Measurements from ENCODE around the gene GFPT1. TPM values are rescaled to one million over a fixed set of nuclear protein-coding genes. Genes with fewer than 3 reads are reported as not detected.
A peak's percentile ranks its signal among the peaks of the same experiment; 100 is the strongest.

The GFPT1 gene
- total RNA-seq, 1 experiment from 2014 or later = 20.7 TPM

DNA sequence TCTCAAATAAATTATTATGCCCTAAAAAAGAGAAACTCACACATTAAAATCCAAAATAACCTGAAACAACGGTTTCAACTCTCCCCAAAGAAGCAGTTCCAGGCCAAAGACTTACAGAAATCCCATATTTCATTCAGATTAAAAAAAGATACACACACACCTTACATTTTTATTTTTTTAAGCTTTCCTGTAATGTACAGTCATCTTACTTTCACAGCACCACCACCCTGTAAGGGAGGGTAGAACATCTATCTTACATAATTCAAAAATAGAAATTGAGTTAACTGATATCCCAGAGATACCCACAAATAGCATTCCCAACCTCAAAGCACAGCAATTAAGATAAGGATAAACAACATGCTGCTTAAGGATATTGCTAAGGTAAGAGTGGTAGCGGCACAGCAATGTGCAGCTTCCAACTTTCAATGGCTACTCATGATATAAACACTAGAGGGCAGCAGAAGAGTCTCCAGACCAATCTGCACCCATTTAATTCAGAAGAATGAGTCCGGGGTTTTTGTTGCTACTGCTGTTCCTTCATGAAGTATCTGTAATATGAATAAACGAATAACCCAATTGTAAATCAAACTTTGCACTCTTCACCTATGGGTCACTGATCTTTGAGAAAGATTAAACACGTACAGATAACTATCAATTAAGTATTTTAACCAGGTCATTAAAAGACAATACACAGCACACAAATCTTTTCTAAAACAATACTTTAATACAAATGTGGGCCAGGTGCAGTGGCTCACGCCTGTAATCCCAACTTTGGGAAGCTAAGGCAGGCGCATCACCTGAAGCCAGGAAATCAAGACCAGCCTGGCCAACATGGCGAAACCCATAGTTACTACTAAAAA lies 11.3 kb downstream of the GFPT1 start:
- no peak overlapping the region for H3K9ac ChIP-seq (ENCODE audit: low read length)
- no peaks in the 10 kb centered on the region for H3K27me3 ChIP-seq (ENCODE audit: low read length)
- no peak overlapping the region for H2AFZ ChIP-seq (ENCODE audit: low read length)
- no peak overlapping the region for H3K4me2 ChIP-seq (ENCODE audit: low read length)
- TF ChIP-seq, protein P1, sequence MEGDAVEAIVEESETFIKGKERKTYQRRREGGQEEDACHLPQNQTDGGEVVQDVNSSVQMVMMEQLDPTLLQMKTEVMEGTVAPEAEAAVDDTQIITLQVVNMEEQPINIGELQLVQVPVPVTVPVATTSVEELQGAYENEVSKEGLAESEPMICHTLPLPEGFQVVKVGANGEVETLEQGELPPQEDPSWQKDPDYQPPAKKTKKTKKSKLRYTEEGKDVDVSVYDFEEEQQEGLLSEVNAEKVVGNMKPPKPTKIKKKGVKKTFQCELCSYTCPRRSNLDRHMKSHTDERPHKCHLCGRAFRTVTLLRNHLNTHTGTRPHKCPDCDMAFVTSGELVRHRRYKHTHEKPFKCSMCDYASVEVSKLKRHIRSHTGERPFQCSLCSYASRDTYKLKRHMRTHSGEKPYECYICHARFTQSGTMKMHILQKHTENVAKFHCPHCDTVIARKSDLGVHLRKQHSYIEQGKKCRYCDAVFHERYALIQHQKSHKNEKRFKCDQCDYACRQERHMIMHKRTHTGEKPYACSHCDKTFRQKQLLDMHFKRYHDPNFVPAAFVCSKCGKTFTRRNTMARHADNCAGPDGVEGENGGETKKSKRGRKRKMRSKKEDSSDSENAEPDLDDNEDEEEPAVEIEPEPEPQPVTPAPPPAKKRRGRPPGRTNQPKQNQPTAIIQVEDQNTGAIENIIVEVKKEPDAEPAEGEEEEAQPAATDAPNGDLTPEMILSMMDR (conservative IDR thresholded peaks at IDR 0.05; ENCODE audit: low read depth, low read length) = peak; percentile 81
- no peak for TF ChIP-seq EZH2phosphoT487 (IDR thresholded peaks at IDR 0.05; ENCODE audit: borderline replicate concordance, low read length)
- no peak for TF ChIP-seq EZH2 (IDR thresholded peaks at IDR 0.05; ENCODE audit: low read length, unreplicated experiment)
- H4K20me1 ChIP-seq (ENCODE audit: low read length) = no peaks in the 10 kb centered on the region
- no peaks in the 10 kb centered on the region for H3K4me1 ChIP-seq (ENCODE audit: insufficient read depth, low read length)
- H3K79me2 ChIP-seq (ENCODE audit: low read length) = peaks cover 57% of the 10 kb centered on the region
- H3K9me2 ChIP-seq (replicated peaks; ENCODE audit: low read length) = no peaks in the 10 kb centered on the region
- intact Hi-C loops (cut with micrococcal nuclease) = no loop called here
- ChIA-PET POLR2A (ENCODE audit: unreplicated experiment) (no interaction called here), CTCF (interaction anchor here (0.6 kb wide), 2 partner anchors 62 to 182 kb away, joined by 3 to 5 read pairs; partner anchors contain the start of gene NFU1)
- H3K4me3 ChIP-seq (ENCODE audit: low read length) = no peak overlapping the region
- no peaks in the 10 kb centered on the region for H3F3A ChIP-seq (ENCODE audit: low read length, unreplicated experiment)
- H3K9me3 ChIP-seq (ENCODE audit: low read length) = no peaks in the 10 kb centered on the region
- DNase-seq (peak; percentile 57), ATAC-seq (peak; percentile 46)
- BruUV-seq (replicated peaks) = no TSS peak
- no peak overlapping the region for H3K27ac ChIP-seq (ENCODE audit: low read length)
- peaks cover 11% of the 10 kb centered on the region for H3K36me3 ChIP-seq (ENCODE audit: low read depth, low read length)

DNA sequence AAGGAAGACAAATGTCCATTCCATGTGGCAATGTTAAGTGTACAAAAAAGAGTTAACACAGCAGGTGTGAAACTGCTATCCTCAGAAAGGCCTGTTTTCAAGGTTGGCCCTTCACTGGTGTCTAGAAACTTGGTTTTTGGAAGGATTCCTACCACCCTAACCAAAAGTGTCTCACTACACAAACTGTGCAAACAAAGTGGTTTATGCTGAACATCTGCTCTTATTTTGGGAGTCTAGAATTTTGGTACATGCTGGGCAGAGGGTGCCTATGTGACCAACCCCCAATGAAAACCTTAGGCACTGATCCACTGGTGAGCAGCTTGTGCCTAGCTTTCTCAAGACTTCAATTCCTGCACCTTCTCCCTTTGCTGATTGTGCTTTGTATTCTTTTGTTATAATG lies 14.3 kb downstream of the GFPT1 start:
- Histone ChIP-seq H3K36me3 (ENCODE audit: low read depth, low read length) (peaks cover 33% of the 10 kb centered on the region), H2AFZ (ENCODE audit: low read length) (no peak overlapping the region), H3K79me2 (ENCODE audit: low read length) (peaks cover 27% of the 10 kb centered on the region), H4K20me1 (ENCODE audit: low read length) (no peaks in the 10 kb centered on the region), H3K4me1 (ENCODE audit: insufficient read depth, low read length) (no peaks in the 10 kb centered on the region), H3K4me2 (ENCODE audit: low read length) (no peak overlapping the region), H3K4me3 (ENCODE audit: low read length) (no peak overlapping the region), H3K9ac (ENCODE audit: low read length) (no peak overlapping the region), H3F3A (ENCODE audit: low read length, unreplicated experiment) (no peaks in the 10 kb centered on the region), H3K27me3 (ENCODE audit: low read length) (no peaks in the 10 kb centered on the region), H3K27ac (ENCODE audit: low read length) (no peak overlapping the region), H3K9me2 (replicated peaks; ENCODE audit: low read length) (no peaks in the 10 kb centered on the region), H3K9me3 (ENCODE audit: low read length) (no peaks in the 10 kb centered on the region)
- ATAC-seq (no peak), DNase-seq (no peak)
- ChIA-PET POLR2A (ENCODE audit: unreplicated experiment) (no interaction called here), CTCF (interaction anchor here (0.7 kb wide), 1 partner anchor 110 kb away, joined by 4 read pairs; no protein-coding TSS in a partner anchor)
- no peak for TF ChIP-seq EZH2 (IDR thresholded peaks at IDR 0.05; ENCODE audit: low read length, unreplicated experiment)
- TF ChIP-seq, protein P1 (conservative IDR thresholded peaks at IDR 0.05; ENCODE audit: low read depth, low read length) = no peak
- no peak for TF ChIP-seq EZH2phosphoT487 (IDR thresholded peaks at IDR 0.05; ENCODE audit: borderline replicate concordance, low read length)
- no TSS peak for BruUV-seq (replicated peaks)
- intact Hi-C loops (cut with micrococcal nuclease) = no loop called here

DNA sequence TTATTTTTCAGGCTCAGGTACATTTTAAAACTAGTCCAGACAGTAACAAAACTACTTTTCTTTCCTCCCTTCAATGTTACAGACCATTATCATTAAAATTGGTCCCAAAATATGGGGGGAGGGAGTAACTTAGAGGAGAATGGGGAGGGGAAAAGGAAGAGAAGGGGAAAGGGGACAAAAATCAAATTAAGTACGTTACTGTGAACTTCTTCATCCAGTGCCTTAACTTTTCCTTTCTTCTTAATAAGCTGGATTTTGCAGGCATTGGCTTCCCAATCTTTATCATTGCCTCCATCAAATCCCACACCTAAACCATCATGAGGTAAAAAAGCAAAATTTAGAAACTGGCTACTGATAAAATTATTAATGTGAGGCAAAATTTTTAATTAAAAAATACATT lies 17.2 kb downstream of the GFPT1 start:
- no peak for TF ChIP-seq EZH2 (IDR thresholded peaks at IDR 0.05; ENCODE audit: low read length, unreplicated experiment)
- TF ChIP-seq, protein P1 (conservative IDR thresholded peaks at IDR 0.05; ENCODE audit: low read depth, low read length) = no peak
- no peak for TF ChIP-seq EZH2phosphoT487 (IDR thresholded peaks at IDR 0.05; ENCODE audit: borderline replicate concordance, low read length)
- ChIA-PET POLR2A (ENCODE audit: unreplicated experiment) (no interaction called here), CTCF (no interaction called here)
- no peak overlapping the region for H3K27ac ChIP-seq (ENCODE audit: low read length)
- H3K4me3 ChIP-seq (ENCODE audit: low read length) = no peak overlapping the region
- H3K36me3 ChIP-seq (ENCODE audit: low read depth, low read length) = peaks cover 43% of the 10 kb centered on the region
- BruUV-seq (replicated peaks) = no TSS peak
- H3F3A ChIP-seq (ENCODE audit: low read length, unreplicated experiment) = no peaks in the 10 kb centered on the region
- peaks cover 5% of the 10 kb centered on the region for H3K79me2 ChIP-seq (ENCODE audit: low read length)
- ATAC-seq (no peak), DNase-seq (no peak)
- no peak overlapping the region for H2AFZ ChIP-seq (ENCODE audit: low read length)
- intact Hi-C loops (cut with micrococcal nuclease) = no loop called here
- H3K9me2 ChIP-seq (replicated peaks; ENCODE audit: low read length) = no peaks in the 10 kb centered on the region
- H3K27me3 ChIP-seq (ENCODE audit: low read length) = no peaks in the 10 kb centered on the region
- H3K4me2 ChIP-seq (ENCODE audit: low read length) = no peak overlapping the region
- no peak overlapping the region for H3K9ac ChIP-seq (ENCODE audit: low read length)
- H3K4me1 ChIP-seq (ENCODE audit: insufficient read depth, low read length) = no peaks in the 10 kb centered on the region
- no peaks in the 10 kb centered on the region for H4K20me1 ChIP-seq (ENCODE audit: low read length)
- no peaks in the 10 kb centered on the region for H3K9me3 ChIP-seq (ENCODE audit: low read length)
